ENCODE data around the gene SPANXN4.

SPANXN4 gene

DNA sequence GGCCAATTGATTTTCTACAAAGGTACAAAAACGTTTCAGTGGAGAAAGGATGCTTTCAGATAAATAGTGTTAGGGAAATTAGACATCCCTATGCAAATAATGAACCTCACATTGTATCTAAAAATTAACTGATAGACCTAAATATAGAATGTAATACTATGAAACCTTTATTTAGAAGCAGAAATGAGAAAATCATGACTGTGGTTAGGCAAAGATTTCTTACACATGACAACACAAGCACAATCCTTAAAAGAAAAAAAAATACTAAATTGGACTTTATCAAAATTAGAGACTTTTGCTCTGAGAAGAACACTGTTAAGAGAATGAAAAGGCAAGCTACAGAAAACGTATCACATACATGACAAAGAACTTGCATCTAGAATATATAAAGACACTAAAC is 43.0 kb upstream of the SPANXN4 start:
- no peaks in the 10 kb centered on the region for H3K27me3 ChIP-seq (ENCODE audit: insufficient read depth, poor library complexity, severe bottlenecking)

DNA sequence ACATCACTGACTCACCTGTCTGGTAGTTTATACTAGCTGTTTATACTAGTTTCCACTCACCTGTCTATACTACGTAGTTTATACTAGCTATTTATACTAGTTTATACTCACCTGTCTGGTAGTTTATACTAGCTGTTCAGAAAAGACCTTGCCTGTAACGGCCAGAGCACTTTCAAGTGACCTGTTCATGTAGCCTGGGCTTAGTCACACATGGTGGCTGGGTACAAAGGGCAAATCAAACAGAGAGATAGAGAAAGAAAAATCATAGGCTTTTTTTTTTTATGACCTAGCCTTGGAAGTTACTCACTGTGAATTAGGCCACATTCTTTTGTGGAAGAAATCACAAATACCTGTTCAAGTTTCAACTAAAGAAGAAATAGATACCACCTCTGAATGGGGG is 30.7 kb upstream of the SPANXN4 start:
- TF ChIP-seq GABPA (IDR thresholded peaks at IDR 0.05; ENCODE audit: low read depth) = no peak
- TF ChIP-seq, protein P1, sequence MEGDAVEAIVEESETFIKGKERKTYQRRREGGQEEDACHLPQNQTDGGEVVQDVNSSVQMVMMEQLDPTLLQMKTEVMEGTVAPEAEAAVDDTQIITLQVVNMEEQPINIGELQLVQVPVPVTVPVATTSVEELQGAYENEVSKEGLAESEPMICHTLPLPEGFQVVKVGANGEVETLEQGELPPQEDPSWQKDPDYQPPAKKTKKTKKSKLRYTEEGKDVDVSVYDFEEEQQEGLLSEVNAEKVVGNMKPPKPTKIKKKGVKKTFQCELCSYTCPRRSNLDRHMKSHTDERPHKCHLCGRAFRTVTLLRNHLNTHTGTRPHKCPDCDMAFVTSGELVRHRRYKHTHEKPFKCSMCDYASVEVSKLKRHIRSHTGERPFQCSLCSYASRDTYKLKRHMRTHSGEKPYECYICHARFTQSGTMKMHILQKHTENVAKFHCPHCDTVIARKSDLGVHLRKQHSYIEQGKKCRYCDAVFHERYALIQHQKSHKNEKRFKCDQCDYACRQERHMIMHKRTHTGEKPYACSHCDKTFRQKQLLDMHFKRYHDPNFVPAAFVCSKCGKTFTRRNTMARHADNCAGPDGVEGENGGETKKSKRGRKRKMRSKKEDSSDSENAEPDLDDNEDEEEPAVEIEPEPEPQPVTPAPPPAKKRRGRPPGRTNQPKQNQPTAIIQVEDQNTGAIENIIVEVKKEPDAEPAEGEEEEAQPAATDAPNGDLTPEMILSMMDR (IDR thresholded peaks at IDR 0.05; ENCODE audit: insufficient read depth, low read length) = no peak
- no peak for TF ChIP-seq SPI1 (IDR thresholded peaks at IDR 0.05; ENCODE audit: borderline replicate concordance, low read depth)
- no peak for TF ChIP-seq POLR2AphosphoS5 (IDR thresholded peaks at IDR 0.05; ENCODE audit: low read depth)
- TF ChIP-seq, protein P2, sequence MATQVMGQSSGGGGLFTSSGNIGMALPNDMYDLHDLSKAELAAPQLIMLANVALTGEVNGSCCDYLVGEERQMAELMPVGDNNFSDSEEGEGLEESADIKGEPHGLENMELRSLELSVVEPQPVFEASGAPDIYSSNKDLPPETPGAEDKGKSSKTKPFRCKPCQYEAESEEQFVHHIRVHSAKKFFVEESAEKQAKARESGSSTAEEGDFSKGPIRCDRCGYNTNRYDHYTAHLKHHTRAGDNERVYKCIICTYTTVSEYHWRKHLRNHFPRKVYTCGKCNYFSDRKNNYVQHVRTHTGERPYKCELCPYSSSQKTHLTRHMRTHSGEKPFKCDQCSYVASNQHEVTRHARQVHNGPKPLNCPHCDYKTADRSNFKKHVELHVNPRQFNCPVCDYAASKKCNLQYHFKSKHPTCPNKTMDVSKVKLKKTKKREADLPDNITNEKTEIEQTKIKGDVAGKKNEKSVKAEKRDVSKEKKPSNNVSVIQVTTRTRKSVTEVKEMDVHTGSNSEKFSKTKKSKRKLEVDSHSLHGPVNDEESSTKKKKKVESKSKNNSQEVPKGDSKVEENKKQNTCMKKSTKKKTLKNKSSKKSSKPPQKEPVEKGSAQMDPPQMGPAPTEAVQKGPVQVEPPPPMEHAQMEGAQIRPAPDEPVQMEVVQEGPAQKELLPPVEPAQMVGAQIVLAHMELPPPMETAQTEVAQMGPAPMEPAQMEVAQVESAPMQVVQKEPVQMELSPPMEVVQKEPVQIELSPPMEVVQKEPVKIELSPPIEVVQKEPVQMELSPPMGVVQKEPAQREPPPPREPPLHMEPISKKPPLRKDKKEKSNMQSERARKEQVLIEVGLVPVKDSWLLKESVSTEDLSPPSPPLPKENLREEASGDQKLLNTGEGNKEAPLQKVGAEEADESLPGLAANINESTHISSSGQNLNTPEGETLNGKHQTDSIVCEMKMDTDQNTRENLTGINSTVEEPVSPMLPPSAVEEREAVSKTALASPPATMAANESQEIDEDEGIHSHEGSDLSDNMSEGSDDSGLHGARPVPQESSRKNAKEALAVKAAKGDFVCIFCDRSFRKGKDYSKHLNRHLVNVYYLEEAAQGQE (IDR thresholded peaks at IDR 0.05; ENCODE audit: insufficient replicate concordance, low read depth) = no peak
- H3K4me3 ChIP-seq (replicated peaks; ENCODE audit: insufficient read depth, low read length) = no peak overlapping the region
- no peaks in the 10 kb centered on the region for H3K27me3 ChIP-seq (ENCODE audit: insufficient read depth, poor library complexity, severe bottlenecking)
- no peak overlapping the region for H3K27ac ChIP-seq (replicated peaks)
- DNase-seq (ENCODE audit: low read depth in 1 of 2, low spot score in 1 of 2) = no peak

More for the DNA sequence above, 43.0 kb upstream of the SPANXN4 start:
- no peak for TF ChIP-seq POLR2AphosphoS5 (IDR thresholded peaks at IDR 0.05; ENCODE audit: low read depth)
- TF ChIP-seq SPI1 (IDR thresholded peaks at IDR 0.05; ENCODE audit: borderline replicate concordance, low read depth) = no peak
- TF ChIP-seq GABPA (IDR thresholded peaks at IDR 0.05; ENCODE audit: low read depth) = no peak
- no peak overlapping the region for H3K27ac ChIP-seq (replicated peaks)
- no peak overlapping the region for H3K4me3 ChIP-seq (replicated peaks; ENCODE audit: insufficient read depth, low read length)
- DNase-seq (ENCODE audit: low read depth in 1 of 2, low spot score in 1 of 2) = no peak

DNA sequence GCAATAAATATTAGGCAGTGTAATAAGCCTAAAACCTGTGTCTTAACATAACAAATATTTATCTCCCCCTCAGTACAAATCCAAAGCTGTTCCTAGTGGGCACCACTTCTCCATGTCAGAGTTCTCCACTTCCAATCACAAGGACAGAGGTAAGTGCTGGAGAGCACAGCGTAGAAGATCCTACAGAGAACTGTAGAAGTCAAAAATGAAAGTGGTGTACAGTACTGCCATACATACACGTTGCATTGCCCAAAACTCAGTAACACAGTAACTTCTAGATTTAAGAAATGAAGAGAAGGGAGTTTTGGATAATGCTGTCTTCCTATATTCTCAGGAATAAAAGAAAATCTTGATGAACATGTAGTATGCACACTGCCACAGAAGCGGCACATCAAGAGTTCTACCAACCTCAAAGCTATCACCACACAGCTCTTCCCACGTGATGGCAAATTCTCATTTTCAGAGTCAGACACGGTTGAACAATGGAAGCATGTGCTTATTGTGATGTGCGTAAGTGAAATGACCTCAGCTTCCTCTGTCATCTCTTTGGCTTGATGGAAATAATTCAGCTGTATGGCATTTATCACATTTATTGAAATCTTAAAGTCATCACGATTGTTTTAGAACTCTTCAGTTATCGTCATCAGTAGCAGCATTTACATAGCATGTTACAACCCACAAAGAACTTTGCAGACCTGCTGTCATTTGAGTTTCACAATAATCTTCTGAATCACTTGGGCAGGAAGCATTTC is 27.1 kb upstream of the SPANXN4 start:
- Histone ChIP-seq H3K27me3 (ENCODE audit: insufficient read depth, poor library complexity, severe bottlenecking) (no peaks in the 10 kb centered on the region), H3K4me3 (replicated peaks; ENCODE audit: insufficient read depth, low read length) (no peak overlapping the region), H3K27ac (replicated peaks) (no peak overlapping the region)
- TF ChIP-seq, protein P2 (IDR thresholded peaks at IDR 0.05; ENCODE audit: insufficient replicate concordance, low read depth) = no peak
- TF ChIP-seq POLR2AphosphoS5 (IDR thresholded peaks at IDR 0.05; ENCODE audit: low read depth) = no peak
- no peak for TF ChIP-seq GABPA (IDR thresholded peaks at IDR 0.05; ENCODE audit: low read depth)
- no peak for TF ChIP-seq SPI1 (IDR thresholded peaks at IDR 0.05; ENCODE audit: borderline replicate concordance, low read depth)
- TF ChIP-seq, protein P1 (IDR thresholded peaks at IDR 0.05; ENCODE audit: insufficient read depth, low read length) = no peak
- peak; percentile 14 to 27 for DNase-seq (ENCODE audit: low read depth in 1 of 2, low spot score in 1 of 2)

DNA sequence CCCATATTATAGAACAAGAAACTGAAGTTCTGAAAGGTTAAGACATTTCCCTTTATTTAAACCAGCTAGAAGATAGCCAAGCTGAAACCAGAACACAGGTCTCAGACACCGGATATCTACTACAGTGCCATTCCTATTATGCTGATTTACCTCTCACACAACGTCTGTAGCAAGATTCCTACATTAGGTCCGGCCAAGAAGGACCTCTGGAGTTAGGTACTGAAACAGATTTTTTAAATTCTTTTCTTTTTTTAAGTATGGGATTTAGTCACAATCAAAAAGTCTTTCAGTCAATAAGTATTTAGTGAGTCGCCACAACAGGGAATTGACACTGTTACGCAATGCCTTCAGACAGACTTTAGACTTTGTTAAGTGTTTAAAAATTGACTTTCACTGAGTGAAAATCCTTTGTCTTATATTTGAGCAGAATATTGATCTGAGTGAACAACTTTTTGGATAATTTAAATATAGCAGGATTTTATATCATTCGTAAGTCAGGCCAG is 26.5 kb upstream of the SPANXN4 start:
- H3K4me3 ChIP-seq (replicated peaks; ENCODE audit: insufficient read depth, low read length) = no peak overlapping the region
- peak in 1 of 2 experiments; percentile 6 for DNase-seq (ENCODE audit: low read depth in 1 of 2, low spot score in 1 of 2)
- no peak overlapping the region for H3K27ac ChIP-seq (replicated peaks)
- TF ChIP-seq SPI1 (IDR thresholded peaks at IDR 0.05; ENCODE audit: borderline replicate concordance, low read depth) = no peak
- no peak for TF ChIP-seq POLR2AphosphoS5 (IDR thresholded peaks at IDR 0.05; ENCODE audit: low read depth)
- no peak for TF ChIP-seq GABPA (IDR thresholded peaks at IDR 0.05; ENCODE audit: low read depth)
- TF ChIP-seq, protein P2 (IDR thresholded peaks at IDR 0.05; ENCODE audit: insufficient replicate concordance, low read depth) = no peak
- TF ChIP-seq, protein P1 (IDR thresholded peaks at IDR 0.05; ENCODE audit: insufficient read depth, low read length) = no peak
- H3K27me3 ChIP-seq (ENCODE audit: insufficient read depth, poor library complexity, severe bottlenecking) = no peaks in the 10 kb centered on the region

All from HL-60 (cell line).